HuH-7 (cell line): ENCODE measurements around the gene ST7.

Source experiments
- DNase-seq: peaks from one replicate; pipeline ENCODE4 v3.0.0; 2011; ENCODE audit warnings: low spot score

Gene ST7

DNA sequence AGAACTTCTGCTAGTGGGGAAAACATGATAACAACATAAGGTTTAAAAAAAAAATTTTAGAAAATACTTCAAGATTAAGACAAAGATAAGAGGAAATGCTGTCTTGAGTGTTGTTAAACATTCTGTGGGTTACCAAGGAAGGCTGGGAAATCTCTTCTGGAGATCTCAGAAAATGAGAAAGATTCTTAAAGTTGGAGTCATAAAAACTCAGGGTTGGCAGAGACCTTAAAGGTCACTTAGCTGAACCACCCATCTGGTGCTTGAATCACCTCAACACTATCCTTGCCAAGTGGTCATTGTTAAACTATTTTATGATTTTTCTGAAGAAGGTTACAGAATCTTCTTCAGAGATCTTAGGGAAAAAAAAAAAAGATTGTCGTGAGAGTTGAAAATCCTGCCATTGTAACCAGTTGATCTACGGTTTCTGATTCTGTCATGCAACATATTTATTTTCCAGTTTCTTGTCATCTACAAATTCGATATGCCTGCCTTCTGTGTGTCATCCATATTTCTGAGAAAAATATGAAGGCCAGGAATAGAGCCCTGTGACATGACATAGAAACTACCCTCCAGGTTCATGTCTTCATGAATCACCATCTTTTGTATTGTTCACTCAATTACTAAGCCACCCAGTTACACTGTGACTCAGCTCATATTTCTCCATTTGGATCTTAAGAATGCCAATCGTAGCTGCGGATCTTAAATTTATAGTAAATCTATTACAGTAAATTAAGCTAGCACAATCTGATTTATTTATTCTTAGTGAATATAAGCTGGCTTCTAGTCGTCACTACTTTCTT lies 179.2 kb downstream of the ST7 start:
- no peak for DNase-seq

DNA sequence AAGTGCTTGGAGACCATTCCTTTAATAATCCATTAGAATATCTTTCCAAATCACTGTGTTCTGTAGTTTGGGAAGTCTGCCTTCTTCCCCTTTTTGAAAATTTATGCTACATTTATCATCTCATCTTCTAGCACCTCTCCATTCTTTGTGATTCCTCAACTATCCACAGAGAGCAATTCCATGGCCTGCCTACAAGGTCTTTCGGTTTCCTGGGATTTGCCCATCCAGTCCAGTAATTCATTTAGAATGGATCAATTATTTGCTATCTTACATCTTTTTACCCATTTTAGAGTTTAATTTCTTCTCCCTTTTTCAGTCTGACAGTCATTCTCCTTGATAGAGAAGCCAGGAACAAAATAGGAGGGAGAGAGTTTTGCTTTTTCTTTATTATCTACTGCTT lies 179.8 kb downstream of the ST7 start:
- DNase-seq = no peak

DNA sequence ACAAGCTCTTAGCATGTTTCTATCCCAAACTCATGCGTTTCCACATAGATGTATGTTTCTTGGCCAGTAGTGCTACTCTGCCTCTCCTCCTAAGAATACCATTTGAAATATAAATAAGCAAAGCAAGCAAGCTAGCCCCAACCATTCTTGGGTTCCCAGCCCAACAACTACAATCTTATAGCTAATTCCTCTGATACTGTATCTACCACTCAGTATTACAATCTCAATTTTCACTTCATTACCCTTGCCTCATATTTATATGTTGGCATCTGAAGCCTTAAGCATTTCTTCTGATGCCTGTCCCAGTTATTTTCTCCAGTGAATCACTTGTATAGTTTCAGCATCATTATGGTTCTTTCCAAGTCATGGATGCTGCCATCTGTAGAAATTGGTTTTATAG lies 181.1 kb downstream of the ST7 start:
- DNase-seq = no peak

DNA sequence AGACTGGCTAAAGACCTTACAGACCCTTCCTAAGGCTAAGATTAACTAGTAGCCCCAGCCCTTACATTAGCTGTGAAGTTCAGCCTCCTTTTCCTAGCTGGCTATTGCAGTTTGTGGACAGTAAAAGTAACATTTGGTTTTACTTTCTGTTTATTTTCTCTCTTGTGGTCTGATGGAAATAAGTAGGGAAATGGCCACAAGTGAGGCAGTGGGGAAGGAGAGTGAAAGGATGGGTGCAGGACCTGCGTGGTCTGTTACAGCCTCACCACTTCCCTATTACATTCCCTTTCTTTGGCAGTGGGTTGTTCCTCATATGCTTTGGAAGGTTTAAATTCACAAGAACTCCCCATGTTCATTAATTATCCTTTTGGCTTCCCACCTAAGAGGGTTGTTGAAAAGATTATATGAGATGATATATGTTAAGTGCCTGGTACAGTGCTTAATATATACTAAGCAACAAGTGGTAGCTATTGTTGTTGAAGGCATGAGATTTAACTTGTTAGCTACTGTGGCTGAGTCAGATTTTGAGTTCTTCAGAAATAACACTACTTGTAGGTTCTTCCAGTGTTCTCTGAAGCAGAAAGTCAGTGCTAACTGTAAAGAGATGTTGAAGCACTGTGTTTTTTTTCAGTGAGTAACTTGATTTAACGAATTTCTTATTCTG lies 181.7 kb downstream of the ST7 start:
- DNase-seq = no peak

DNA sequence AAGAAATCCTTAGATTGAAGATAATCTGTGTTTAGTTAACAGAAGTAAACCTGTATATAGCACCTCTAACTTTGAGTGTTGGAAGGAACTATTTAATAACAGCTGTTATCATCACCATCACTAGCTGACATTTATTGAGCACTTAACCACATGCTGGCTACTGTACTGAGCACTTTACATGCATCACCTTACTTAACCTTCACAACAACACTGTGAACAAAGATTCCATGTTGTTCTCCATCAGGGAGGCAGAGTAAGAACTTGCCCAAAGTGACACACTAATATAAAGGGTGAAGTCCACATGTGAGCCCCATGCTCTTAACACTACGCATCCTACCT lies 182.2 kb downstream of the ST7 start:
- no peak for DNase-seq

DNA sequence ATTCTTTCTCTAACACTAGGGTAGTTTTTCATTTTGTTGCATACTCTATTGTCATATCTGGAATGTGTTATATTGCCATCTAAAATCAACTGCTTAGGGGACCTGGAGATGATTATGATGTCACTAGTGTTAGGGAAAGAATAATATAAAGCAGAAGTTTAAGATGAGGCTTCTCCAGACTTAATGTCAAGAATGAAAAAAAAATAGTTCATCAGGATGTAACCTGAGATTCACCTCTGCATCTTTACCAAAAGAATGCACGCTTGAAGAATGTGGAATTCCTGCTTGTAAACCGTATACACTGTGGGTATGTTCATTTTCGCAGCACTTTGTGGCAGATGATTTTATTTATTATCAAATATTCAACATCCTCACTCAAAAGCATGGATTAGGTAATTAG lies 184.6 kb downstream of the ST7 start:
- DNase-seq = no peak

DNA sequence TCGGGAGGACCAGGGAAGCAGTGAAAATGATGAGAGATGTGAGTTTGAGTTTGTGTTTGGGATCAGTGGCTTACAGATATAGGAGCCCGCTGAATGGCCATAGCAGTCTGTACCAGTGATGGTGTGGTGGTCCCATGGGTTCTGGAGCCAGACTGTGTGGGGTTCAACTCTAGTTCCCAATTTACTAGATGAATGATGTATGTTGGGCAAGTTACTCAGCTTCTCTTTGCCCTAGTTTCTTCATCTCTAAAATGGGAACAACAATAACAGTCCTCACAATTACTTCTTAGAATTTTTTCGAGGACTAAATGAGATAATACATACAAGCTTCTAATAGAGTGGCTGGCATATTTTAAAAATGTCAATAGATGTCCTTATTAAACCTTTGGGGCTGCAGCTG lies 185.2 kb downstream of the ST7 start:
- DNase-seq = no peak

DNA sequence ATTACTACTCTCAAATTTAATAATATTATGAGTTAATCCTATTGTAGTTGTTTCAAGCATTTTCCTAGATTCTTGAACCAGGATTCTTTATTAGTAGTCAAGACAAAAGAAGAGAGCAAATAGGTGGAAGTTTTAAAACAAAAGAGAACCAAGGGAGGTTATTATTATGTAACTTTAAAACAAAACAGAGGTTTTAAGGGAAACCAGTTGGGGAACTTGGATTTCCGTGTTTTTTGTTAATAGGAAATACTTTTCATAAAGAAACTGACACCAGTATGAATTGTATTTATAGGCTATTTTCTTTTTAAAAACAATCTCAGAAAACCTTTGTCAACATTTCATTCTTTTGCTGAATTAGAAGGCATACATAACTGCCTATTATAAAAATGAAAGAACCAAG lies 185.7 kb downstream of the ST7 start:
- no peak for DNase-seq

DNA sequence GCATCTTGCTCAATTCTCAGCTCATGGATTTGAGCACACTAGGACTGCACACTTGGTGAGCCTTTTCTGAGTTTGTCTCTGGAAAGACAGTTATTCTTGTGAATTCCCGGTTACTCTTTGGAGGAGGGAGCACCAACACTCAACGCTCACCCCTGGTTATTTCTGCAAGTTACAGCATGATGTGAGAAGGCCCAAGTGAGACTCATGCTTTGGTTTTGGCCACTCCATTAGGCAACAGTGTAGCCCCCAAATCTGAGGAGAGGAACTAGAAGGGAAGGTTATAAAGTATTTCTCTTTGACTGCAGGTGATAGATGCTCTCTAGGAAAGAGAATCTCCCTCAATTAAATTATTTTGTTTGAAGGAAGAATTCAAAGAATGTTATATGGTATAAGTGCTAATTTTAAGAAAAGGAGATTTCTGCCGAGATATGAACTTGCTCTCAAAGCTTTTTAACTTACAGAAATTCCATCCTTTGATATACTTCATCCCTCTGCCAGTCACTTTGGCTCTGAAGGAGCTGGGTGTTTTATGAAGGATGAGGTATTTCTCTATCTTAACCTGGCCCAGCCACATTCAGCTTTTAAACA lies 186.2 kb downstream of the ST7 start:
- no peak for DNase-seq

DNA sequence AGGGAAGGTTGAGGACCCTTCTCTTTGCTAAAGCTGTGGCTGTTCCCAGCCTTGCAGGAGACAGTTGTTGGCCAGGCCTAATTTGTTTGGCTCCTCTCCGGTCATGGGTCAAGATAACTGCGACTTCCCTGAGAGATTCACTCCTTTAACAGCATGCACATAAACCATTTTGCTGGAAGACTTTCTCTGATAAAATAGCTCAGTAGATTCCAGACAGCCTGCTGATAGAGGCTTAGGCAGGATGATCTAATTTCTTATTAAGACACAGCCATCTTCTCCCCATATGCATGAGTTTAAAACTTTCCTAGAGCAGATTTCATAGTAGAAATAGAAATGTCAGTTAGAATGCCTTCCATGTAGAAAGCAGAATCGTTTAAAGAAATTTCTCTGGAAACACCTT lies 187.6 kb downstream of the ST7 start:
- DNase-seq = no peak

DNA sequence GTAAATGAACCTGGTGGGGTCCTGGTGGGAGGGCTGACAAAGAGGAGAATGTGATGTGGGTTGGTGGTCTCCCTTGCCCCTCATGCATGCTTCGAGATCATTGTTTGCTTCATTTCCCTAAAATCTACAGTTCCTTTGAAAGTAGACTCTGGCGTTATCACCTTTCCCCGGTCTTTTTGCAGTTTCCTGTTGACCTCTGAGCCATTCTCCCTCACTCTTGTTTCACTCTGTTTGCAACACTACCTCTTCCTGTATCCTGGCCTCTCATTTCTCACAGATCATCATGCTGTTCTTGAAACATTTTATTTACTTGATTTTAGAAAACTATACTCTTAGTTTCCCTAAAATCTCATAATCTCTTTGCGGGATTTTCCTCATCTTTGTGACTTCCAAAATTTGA lies 189.8 kb downstream of the ST7 start:
- DNase-seq = no peak

DNA sequence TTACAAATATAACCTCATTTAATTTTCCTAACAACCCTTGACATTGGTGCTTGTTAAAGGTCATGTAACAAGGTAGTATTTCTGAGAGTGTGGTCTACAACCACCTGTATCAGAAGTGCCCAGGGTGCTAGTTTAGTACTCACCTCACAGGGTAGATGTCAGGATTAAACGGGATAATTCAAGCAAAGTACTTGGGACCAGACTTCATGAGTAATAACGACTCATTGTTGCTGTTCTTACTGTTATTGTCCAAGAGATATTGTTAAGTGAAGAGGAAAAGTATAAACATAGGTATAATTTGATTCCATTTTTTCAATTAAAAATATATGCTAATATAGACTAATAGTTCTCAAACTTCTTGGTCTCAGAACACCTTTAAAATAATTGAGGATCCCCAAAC lies 190.3 kb downstream of the ST7 start:
- no peak for DNase-seq

DNA sequence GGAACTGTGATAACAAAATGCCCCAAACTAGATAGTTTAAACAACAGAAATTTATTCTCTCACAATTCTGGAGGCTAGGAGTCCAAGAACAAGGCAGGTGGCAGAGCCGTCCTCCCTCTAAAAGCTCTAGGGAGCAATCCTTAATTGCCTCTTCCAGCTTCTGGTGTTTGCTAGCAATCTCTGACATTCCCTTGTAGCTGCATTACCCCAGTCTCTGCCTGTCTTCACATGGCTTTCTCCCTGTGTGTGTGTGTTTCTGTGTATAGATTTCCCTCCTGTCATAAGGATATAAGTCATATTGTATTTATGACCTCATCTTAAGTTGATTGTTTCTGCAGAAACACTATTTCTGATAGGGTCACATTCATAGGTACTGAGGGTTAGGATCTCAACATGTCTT lies 192.0 kb downstream of the ST7 start:
- no peak for DNase-seq

DNA sequence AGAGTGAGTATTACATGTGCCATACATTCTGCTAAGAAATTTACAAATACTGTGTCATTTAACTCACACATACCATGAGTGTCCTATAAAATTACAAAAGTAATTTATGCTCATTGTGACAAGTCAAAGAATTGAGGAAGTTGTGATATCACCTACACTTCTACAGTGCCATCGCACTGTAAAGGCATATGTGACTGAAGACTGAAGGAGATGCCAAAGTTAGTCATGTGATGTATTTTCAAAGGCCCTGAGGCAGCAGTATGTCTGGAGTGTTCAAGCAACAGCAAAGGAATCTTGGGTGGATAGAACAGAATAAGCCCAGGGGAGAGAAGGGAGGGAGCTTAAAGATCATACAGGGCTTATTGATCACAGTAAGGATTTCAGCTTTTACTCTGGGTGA lies 192.8 kb downstream of the ST7 start:
- no peak for DNase-seq

DNA sequence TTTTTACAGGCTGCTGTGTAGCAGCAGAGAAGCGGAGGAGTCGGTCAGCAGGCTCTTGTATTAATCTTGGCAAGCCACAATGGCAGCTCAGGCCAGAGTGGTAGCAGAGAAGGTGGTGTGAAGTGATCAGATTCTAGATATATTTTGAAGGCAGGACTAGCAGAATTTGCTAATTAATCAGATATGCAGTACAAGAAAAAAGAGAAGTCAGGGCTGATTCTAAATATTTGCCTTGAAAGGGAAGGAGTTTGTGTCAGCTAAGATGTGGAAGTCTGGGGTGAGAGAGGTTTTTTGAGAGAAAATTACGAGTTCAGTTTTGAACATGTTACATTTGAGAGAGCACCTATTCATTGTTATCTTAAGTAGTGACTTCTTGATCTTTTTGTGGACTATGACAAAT lies 193.2 kb downstream of the ST7 start:
- no peak for DNase-seq

DNA sequence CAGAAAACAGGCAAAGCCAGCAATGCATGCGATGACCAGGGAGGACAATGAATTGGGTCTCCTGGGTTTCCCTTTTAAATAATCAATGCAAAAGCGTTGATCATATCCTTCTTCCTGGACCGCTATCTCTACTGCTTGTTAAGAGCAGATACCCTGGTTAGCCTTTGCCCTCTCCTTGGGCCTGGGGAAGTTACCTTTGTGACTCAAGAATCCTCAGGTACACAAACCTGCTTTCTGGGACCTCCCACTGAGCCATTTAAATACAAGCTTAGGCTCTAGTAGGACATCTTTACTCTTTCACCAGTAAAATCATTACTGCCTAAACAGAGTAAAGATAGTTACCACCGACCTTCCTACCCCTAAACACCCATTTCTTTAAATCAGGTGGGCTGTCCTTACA lies 195.7 kb downstream of the ST7 start:
- DNase-seq = no peak

DNA sequence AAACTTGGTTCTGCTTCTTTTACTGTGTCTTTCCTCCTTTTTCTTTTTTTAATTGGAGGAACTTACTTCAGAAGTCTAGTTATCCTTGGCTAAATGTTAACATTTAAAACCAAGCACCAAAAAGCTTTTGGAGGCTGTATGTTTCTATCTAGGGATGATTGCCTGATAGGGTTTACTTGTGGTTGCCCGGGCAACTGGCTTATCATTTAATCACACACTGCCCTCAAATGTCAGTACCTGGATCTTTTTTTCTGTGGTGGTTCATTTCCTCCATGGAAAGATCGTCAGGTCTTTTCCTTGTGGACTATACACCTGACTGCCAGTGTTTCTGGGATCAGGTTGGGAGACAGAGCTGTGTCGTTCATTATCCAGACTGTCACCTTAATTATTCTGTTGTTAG lies 196.4 kb downstream of the ST7 start:
- DNase-seq = no peak

DNA sequence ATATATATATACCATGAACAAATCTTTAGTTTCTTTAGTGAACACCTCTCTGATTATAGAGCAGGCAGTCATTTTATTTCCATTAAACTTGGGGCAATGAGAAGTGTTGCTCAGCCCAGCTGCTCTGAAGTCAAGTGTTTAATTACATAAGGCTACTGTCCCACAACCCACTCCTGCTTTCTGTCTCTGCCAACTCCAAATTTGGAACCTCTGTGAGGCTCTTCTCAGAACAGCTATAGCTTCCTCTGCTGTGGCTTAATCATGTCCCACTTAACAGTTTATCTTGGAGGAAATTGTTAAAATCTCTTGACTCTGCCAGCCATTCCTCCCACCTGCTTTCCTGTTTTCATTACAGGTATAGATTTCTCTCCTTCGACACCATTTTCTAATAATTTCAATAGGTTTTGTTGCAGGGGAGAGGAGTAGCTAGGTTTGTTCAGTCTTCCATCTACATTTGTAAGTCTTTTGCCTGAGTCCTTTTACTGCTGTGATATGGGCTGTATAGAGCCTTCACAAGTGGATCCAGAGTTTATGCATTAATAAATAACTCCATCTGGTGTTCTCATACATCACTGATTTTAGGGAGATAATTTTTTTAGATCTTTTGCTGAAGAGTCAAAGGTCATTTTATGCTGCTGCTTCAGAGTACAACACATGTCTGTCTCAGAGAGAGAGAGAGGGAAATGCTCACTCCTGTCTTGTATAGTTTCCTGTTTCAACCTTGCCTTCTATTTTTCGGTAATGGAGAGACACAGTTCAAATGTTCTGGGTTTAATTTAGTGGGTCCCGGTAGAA lies 199.1 kb downstream of the ST7 start:
- DNase-seq = no peak

DNA sequence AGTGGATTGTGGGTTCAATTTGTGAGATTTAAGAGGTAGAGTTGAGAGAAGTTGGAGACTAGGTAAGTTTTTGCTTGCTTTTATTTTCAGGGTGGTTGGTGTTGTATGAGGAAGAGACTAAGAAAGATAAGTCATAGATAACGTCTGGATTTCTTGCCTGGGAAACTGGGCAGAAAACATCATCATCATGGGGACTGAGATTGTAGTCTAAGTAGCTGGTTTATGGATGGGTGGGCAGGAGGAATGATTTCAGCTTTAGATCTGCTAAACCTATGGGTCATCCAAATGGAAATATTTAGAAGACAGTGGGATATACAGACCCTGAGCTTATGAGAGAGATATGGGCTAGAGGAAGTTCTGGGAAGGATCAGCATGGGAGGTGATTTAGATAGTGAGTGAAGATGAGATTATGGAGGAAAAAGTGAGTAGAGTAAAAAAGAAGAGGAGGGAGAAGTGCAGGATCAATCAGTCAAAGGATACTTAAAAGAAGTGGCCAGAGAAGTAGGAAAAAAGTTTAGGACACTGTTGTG lies 199.8 kb downstream of the ST7 start:
- no peak for DNase-seq

DNA sequence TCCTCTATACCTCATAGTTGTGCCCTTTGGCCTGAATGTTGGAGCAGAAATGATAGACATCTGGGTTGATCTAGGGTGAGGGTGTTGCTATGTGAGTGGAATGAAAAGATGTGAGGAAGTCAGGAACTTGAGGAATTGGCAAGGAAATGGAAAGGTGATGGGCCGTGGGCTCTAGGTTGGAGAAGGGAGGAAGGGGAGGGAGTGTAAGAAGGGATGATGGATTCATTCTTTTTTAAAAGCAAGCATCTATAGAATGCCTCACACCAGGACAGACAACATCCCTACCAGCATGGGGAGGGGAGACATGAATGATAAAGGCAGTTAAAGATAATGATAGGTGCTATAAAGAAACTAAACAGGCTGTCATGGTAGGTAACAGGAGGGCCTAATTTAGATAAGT lies 201.4 kb downstream of the ST7 start:
- no peak for DNase-seq

DNA sequence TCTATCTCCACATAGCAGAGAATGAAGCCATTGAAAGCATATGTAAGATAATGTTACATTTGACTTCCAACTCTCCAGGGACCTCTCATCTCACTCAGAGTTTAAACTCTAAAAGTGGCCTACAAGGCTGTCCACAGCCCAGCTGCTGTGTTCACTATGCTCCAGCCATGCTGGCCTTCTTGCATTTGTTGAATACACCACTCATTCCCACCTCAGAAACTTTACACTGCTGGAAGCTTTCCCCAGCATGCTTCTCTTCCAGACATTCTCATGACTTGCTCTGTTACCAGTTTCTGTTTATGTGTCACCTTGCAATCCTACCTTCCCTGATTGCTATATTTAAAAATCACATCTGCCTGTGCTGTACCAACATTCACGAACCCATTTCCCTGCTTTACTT lies 202.4 kb downstream of the ST7 start:
- DNase-seq = no peak
